ENCODE results near the gene ZNRD2.
A peak's percentile ranks its signal among the peaks of the same experiment; 100 is the strongest.

The ZNRD2 gene

GRCh38 chr11:65574811-65575567 is 4.7 kb downstream of the ZNRD2 start:
- no peak for TF ChIP-seq CTCF (IDR thresholded peaks at IDR 0.05; ENCODE audit: borderline replicate concordance, control extremely low read depth, extremely low read depth, insufficient read depth, missing control alignments)
- no peak for DNase-seq (ENCODE audit: low spot score)
- in situ Hi-C loops (cut with MboI; ENCODE audit: low sequenced_read_pairs, unreplicated experiment) = no loop called here

GRCh38 chr11:65575568-65576231 is 5.4 kb downstream of the ZNRD2 start, which contains the start of gene EHBP1L1:
Gene EHBP1L1, plus strand, starts transcription at chr11:65576053. Its CDS starts 250 bp downstream, at chr11:65576303.
- peak; percentile 91 for DNase-seq (ENCODE audit: low spot score)
- no peak for TF ChIP-seq CTCF (IDR thresholded peaks at IDR 0.05; ENCODE audit: borderline replicate concordance, control extremely low read depth, extremely low read depth, insufficient read depth, missing control alignments)
- in situ Hi-C loops (cut with MboI; ENCODE audit: low sequenced_read_pairs, unreplicated experiment) = no loop called here

- in situ Hi-C loops (cut with MboI; ENCODE audit: low sequenced_read_pairs, unreplicated experiment) = no loop called here
- no peak for TF ChIP-seq CTCF (IDR thresholded peaks at IDR 0.05; ENCODE audit: borderline replicate concordance, control extremely low read depth, extremely low read depth, insufficient read depth, missing control alignments)
- peak; percentile 64 for DNase-seq (ENCODE audit: low spot score)
Measured at GRCh38 chr11:65576232-65576866, 6.1 kb downstream of the ZNRD2 start.

GRCh38 chr11:65576867-65577755 is 6.8 kb downstream of the ZNRD2 start:
- TF ChIP-seq CTCF (IDR thresholded peaks at IDR 0.05; ENCODE audit: borderline replicate concordance, control extremely low read depth, extremely low read depth, insufficient read depth, missing control alignments) = no peak
- DNase-seq (ENCODE audit: low spot score) = no peak
- in situ Hi-C loops (cut with MboI; ENCODE audit: low sequenced_read_pairs, unreplicated experiment) = no loop called here

GRCh38 chr11:65577756-65578109 is 7.5 kb downstream of the ZNRD2 start:
- no peak for DNase-seq (ENCODE audit: low spot score)
- in situ Hi-C loops (cut with MboI; ENCODE audit: low sequenced_read_pairs, unreplicated experiment) = no loop called here
- no peak for TF ChIP-seq CTCF (IDR thresholded peaks at IDR 0.05; ENCODE audit: borderline replicate concordance, control extremely low read depth, extremely low read depth, insufficient read depth, missing control alignments)

GRCh38 chr11:65578134-65578533 is 7.9 kb downstream of the ZNRD2 start:
- no peak for TF ChIP-seq CTCF (IDR thresholded peaks at IDR 0.05; ENCODE audit: borderline replicate concordance, control extremely low read depth, extremely low read depth, insufficient read depth, missing control alignments)
- no peak for DNase-seq (ENCODE audit: low spot score)
- in situ Hi-C loops (cut with MboI; ENCODE audit: low sequenced_read_pairs, unreplicated experiment) = no loop called here

Data from GM13976 (cell line).